Activated CD4-positive, alpha-beta T cell treated with anti-CD3 and anti-CD28 coated beads for 36 hours (primary cell): ENCODE data around the gene EIF4A3. TPM values are rescaled to one million over a fixed set of nuclear protein-coding genes. Genes with fewer than 3 reads are reported as not detected.

Source experiments
- ATAC-seq: fragments of 200-7000 bp; cut with Tn5 transposase; one replicate; pipeline ENCODE4 v1.10.0; 2021; ENCODE audit warnings: mild to moderate bottlenecking, moderate library complexity
- CTCF ChIA-PET: fragments of 350-600 bp; sonication (Branson Sonifier 250); formaldehyde crosslinking; loops from one replicate; lab custom pipeline; 2021; ENCODE audit warnings: antibody characterized with exemption; lab: Charles Lee
- POLR2A ChIA-PET: fragments of 350-600 bp; sonication (Branson Sonifier 250); formaldehyde crosslinking; loops from one replicate; lab custom pipeline; 2021; ENCODE audit warnings: antibody characterized with exemption, inconsistent platforms; lab: Charles Lee
- DNase-seq: peaks from one replicate; pipeline ENCODE4 v3.0.0-alpha.2; 2020
- H3K27ac Mint-ChIP-seq: one replicate; pipeline ENCODE4 v1.8.0; 2021; ENCODE audit warnings: mixed read lengths
- H3K27me3 Mint-ChIP-seq: one replicate; pipeline ENCODE4 v1.8.0; 2021; ENCODE audit warnings: mixed read lengths
- H3K36me3 Mint-ChIP-seq: one replicate; pipeline ENCODE4 v1.8.0; 2021; ENCODE audit warnings: low read depth, mixed read lengths
- H3K4me1 Mint-ChIP-seq: one replicate; pipeline ENCODE4 v1.8.0; 2021; ENCODE audit warnings: mixed read lengths
- H3K4me3 Mint-ChIP-seq: one replicate; pipeline ENCODE4 v1.8.0; 2021; ENCODE audit warnings: mild to moderate bottlenecking, moderate library complexity, mixed read lengths
- H3K9me3 Mint-ChIP-seq: one replicate; pipeline ENCODE4 v1.8.0; 2021; ENCODE audit warnings: low read depth, mixed read lengths
- intact Hi-C, 2 experiments: fragments of 100-400 bp; cut with DNase I in 1 of 2; cut with micrococcal nuclease in 1 of 2; formaldehyde crosslinking; loops; one replicate each; pipeline versions ENCODE4 v1.14.2 to v1.15.1; 2022 to 2024; cut with DNase I, micrococcal nuclease
- total RNA-seq, 2 experiments: library from RNA; stranded (reverse); gene quantifications; one replicate each; pipeline ENCODE4 v1.2.3, GENCODE V29; 2021

The EIF4A3 gene
- total RNA-seq, 2 experiments from 2014 or later = 103 to 141 TPM

- no peaks in the 10 kb centered on the region for H3K9me3 Mint-ChIP-seq
- ChIA-PET CTCF (no interaction called here), POLR2A (interaction anchor here (0.6 to 0.7 kb wide), 2 partner anchors 85 to 116 kb away, joined by 3 to 5 read pairs; partner anchors contain the start of gene GAA)
- no peak for DNase-seq
- H3K4me1 Mint-ChIP-seq = no peaks in the 10 kb centered on the region
- peaks cover 2% of the 10 kb centered on the region for H3K27me3 Mint-ChIP-seq
- H3K4me3 Mint-ChIP-seq = no peak overlapping the region
- intact Hi-C loops = no loop called here
- H3K36me3 Mint-ChIP-seq = no peaks in the 10 kb centered on the region
- no peak for ATAC-seq
- H3K27ac Mint-ChIP-seq = no peak overlapping the region
Measured at GRCh38 chr17:80185968-80186367, 39.0 kb upstream of the EIF4A3 start.

- no peaks in the 10 kb centered on the region for H3K4me1 Mint-ChIP-seq
- ChIA-PET POLR2A (no interaction called here), CTCF (interaction anchor here (1.0 kb wide), 1 partner anchor 12 kb away, joined by 3 read pairs; no protein-coding TSS in a partner anchor)
- no peak for DNase-seq
- no peak overlapping the region for H3K4me3 Mint-ChIP-seq
- intact Hi-C loops = no loop called here
- no peaks in the 10 kb centered on the region for H3K9me3 Mint-ChIP-seq
- no peak overlapping the region for H3K27ac Mint-ChIP-seq
- no peaks in the 10 kb centered on the region for H3K36me3 Mint-ChIP-seq
- ATAC-seq = no peak
- peaks cover 2% of the 10 kb centered on the region for H3K27me3 Mint-ChIP-seq
Measured at GRCh38 chr17:80184423-80184714, 37.4 kb upstream of the EIF4A3 start.

- ATAC-seq (no peak), DNase-seq (no peak)
- Mint-ChIP-seq H3K27me3 (peaks cover 2% of the 10 kb centered on the region), H3K27ac (no peak overlapping the region), H3K9me3 (no peaks in the 10 kb centered on the region), H3K4me1 (no peaks in the 10 kb centered on the region), H3K36me3 (no peaks in the 10 kb centered on the region), H3K4me3 (no peak overlapping the region)
- intact Hi-C loops = no loop called here
- ChIA-PET CTCF (interaction anchor here (1.0 kb wide), 1 partner anchor 13 kb away, joined by 3 read pairs; no protein-coding TSS in a partner anchor), POLR2A (no interaction called here)
Measured at GRCh38 chr17:80183581-80184422, 36.9 kb upstream of the EIF4A3 start.

GRCh38 chr17:80182845-80183223 is 35.9 kb upstream of the EIF4A3 start:
- ATAC-seq = no peak
- POLR2A ChIA-PET = no interaction called here
- Mint-ChIP-seq H3K4me3 (no peak overlapping the region), H3K27ac (no peak overlapping the region), H3K9me3 (no peaks in the 10 kb centered on the region), H3K4me1 (no peaks in the 10 kb centered on the region), H3K36me3 (no peaks in the 10 kb centered on the region), H3K27me3 (peaks cover 2% of the 10 kb centered on the region)
- intact Hi-C loops = no loop called here
- no peak for DNase-seq
- CTCF ChIA-PET = interaction anchor here (0.9 kb wide), 1 partner anchor 29 kb away, joined by 3 read pairs; no protein-coding TSS in a partner anchor

GRCh38 chr17:80182118-80182844 is 35.4 kb upstream of the EIF4A3 start:
- intact Hi-C loops = no loop called here
- Mint-ChIP-seq H3K36me3 (no peaks in the 10 kb centered on the region), H3K4me1 (no peaks in the 10 kb centered on the region), H3K27ac (no peak overlapping the region), H3K9me3 (no peaks in the 10 kb centered on the region), H3K4me3 (no peak overlapping the region), H3K27me3 (peaks cover 2% of the 10 kb centered on the region)
- CTCF ChIA-PET = interaction anchor here (0.9 kb wide), 1 partner anchor 28 kb away, joined by 3 read pairs; no protein-coding TSS in a partner anchor
- POLR2A ChIA-PET = no interaction called here
- DNase-seq (no peak), ATAC-seq (no peak)

- Mint-ChIP-seq H3K4me1 (no peaks in the 10 kb centered on the region), H3K9me3 (no peaks in the 10 kb centered on the region), H3K27me3 (no peaks in the 10 kb centered on the region), H3K4me3 (no peak overlapping the region), H3K27ac (no peak overlapping the region), H3K36me3 (no peaks in the 10 kb centered on the region)
- intact Hi-C loops = no loop called here
- ATAC-seq = no peak
- CTCF ChIA-PET = no interaction called here
- no peak for DNase-seq
- POLR2A ChIA-PET = no interaction called here
Measured at GRCh38 chr17:80181431-80181830, 34.5 kb upstream of the EIF4A3 start.

DNA sequence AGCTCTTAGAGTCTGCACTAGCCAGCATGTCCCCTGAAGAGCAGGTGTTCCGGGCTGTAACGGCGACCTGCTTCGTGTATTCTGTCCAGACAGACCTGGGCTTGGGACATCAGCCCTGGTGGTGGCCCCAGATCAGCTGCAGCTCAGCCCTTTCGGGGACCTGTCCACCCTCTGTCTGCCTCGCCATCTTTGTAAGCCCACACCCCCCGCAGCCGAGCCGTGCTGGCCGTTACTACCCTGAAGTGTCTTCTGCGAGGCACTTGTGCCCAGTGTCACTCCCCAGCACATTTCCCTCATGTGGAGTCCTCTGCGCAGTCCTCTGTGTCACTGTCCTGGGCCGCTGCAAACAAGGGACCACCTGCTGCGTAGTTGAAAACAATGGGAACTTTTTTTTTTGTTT is 33.3 kb upstream of the EIF4A3 start:
- Mint-ChIP-seq H3K27ac (no peak overlapping the region), H3K27me3 (peaks cover 2% of the 10 kb centered on the region), H3K4me1 (no peaks in the 10 kb centered on the region), H3K4me3 (no peak overlapping the region), H3K36me3 (no peaks in the 10 kb centered on the region), H3K9me3 (no peaks in the 10 kb centered on the region)
- DNase-seq (no peak), ATAC-seq (no peak)
- POLR2A ChIA-PET = no interaction called here
- CTCF ChIA-PET = no interaction called here
- intact Hi-C loops = no loop called here

DNA sequence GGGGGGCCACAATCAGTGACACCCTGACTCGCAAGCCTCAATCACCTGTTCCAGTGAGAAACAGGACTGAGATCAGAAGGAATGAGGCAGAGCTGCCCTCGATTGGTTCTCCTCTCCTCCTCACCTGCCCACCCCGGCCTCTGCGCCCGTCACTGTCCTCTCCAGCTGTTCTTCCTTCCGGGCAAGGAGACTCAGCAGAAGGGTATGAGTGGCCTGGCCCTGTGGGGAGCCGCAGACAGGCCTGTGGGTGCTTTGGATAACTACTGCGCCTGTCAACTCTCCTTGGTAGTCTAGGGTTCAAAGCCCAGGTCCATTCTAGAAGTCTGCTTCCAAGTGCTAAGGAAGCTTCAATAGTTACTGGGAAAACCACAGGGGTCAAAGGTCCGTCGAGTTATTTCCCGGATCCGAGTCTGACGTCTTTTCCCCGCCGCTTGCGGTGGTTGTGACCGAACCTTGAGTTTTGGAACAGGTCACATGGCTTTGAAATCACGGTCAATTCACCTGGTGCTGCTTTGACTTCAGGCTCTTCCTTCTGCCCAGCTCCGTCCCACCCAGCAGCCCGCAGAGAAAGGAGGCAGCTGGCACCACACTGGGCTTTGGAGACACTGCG is 31.2 kb upstream of the EIF4A3 start:
- ATAC-seq (no peak), DNase-seq (no peak)
- ChIA-PET POLR2A (no interaction called here), CTCF (no interaction called here)
- Mint-ChIP-seq H3K36me3 (no peaks in the 10 kb centered on the region), H3K4me3 (no peak overlapping the region), H3K27me3 (peaks cover 2% of the 10 kb centered on the region), H3K4me1 (no peaks in the 10 kb centered on the region), H3K27ac (no peak overlapping the region), H3K9me3 (no peaks in the 10 kb centered on the region)
- intact Hi-C loops = no loop called here

- no peaks in the 10 kb centered on the region for H3K36me3 Mint-ChIP-seq
- ChIA-PET POLR2A (no interaction called here), CTCF (interaction anchor here (0.6 to 0.8 kb wide), 3 partner anchors 16 to 251 kb away, joined by 3 to 5 read pairs (median 4); no protein-coding TSS in a partner anchor)
- H3K4me3 Mint-ChIP-seq = no peak overlapping the region
- H3K27me3 Mint-ChIP-seq = peaks cover 2% of the 10 kb centered on the region
- intact Hi-C loops = no loop called here
- ATAC-seq = no peak
- no peak overlapping the region for H3K27ac Mint-ChIP-seq
- no peaks in the 10 kb centered on the region for H3K9me3 Mint-ChIP-seq
- H3K4me1 Mint-ChIP-seq = no peaks in the 10 kb centered on the region
- DNase-seq = no peak
Measured at GRCh38 chr17:80176757-80177156, 29.8 kb upstream of the EIF4A3 start.

GRCh38 chr17:80173916-80174315 is 27.0 kb upstream of the EIF4A3 start:
- ChIA-PET CTCF (no interaction called here), POLR2A (interaction anchor here (0.7 kb wide), 1 partner anchor 281 kb away, joined by 3 read pairs; no protein-coding TSS in a partner anchor)
- no peak for ATAC-seq
- Mint-ChIP-seq H3K9me3 (no peaks in the 10 kb centered on the region), H3K4me1 (no peaks in the 10 kb centered on the region), H3K27ac (no peak overlapping the region), H3K27me3 (peaks cover 3% of the 10 kb centered on the region), H3K4me3 (no peak overlapping the region), H3K36me3 (no peaks in the 10 kb centered on the region)
- no peak for DNase-seq
- intact Hi-C loops = no loop called here

- CTCF ChIA-PET = no interaction called here
- ATAC-seq = no peak
Measured at GRCh38 chr17:80173126-80173525, 26.2 kb upstream of the EIF4A3 start.

More at GRCh38 chr17:80173126-80173525, 26.2 kb upstream of the EIF4A3 start:
- Mint-ChIP-seq H3K4me1 (no peaks in the 10 kb centered on the region), H3K36me3 (no peaks in the 10 kb centered on the region), H3K4me3 (no peak overlapping the region), H3K9me3 (no peaks in the 10 kb centered on the region), H3K27ac (no peak overlapping the region), H3K27me3 (peaks cover 3% of the 10 kb centered on the region)
- DNase-seq = no peak
- intact Hi-C loops = no loop called here
- POLR2A ChIA-PET = interaction anchor here (0.6 to 0.7 kb wide), 2 partner anchors 111 to 282 kb away, joined by 3 read pairs; no protein-coding TSS in a partner anchor
